GM13976 (cell line): ENCODE results near the gene CDK5RAP2.
A peak's percentile ranks its signal among the peaks of the same experiment; 100 is the strongest.
"Not testable (repeated sequence)": the region's sequence is repeated elsewhere in the genome, so short reads cannot be mapped to it uniquely, and the experiment has no call there.

Experiments used
- DNase-seq: peaks from one replicate; pipeline ENCODE4 v3.0.0; 2012; ENCODE audit warnings: low spot score
- in situ Hi-C: fragments of 300-500 bp; cut with MboI; formaldehyde crosslinking; loops from one replicate; pipeline ENCODE4 v1.12.0; 2022; ENCODE audit warnings: low sequenced_read_pairs, mixed read lengths, inconsistent platforms; ENCODE audit not compliant: unreplicated experiment
- TF ChIP-seq, protein P1 (sequence below): IDR thresholded peaks from 2 replicates; pipeline ENCODE4 v1.5.1; 2012; ENCODE audit warnings: borderline replicate concordance, mild to moderate bottlenecking; ENCODE audit not compliant: insufficient read depth; ENCODE audit errors: extremely low read depth, missing control alignments, control extremely low read depth

CDK5RAP2 gene

DNA sequence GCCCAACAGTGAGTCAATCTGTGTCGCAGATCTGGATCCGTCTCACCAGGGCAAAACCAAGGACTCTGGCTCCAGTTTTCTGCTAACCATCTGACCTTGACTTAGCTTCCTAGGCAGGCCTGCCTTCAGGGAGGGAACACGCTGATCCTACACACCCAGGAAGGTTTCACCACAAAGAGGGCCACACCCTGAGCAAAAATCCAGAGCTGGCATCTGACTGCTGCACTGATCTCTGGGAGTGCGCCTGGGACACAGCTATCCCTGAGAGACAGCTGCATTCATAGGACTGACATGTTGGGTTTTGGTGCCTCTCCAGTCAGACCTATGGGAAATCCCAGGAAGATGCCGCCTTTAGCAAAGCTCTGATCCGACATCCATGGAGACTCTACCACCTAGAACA is 47.5 kb downstream of the CDK5RAP2 start:
- TF ChIP-seq, protein P1, sequence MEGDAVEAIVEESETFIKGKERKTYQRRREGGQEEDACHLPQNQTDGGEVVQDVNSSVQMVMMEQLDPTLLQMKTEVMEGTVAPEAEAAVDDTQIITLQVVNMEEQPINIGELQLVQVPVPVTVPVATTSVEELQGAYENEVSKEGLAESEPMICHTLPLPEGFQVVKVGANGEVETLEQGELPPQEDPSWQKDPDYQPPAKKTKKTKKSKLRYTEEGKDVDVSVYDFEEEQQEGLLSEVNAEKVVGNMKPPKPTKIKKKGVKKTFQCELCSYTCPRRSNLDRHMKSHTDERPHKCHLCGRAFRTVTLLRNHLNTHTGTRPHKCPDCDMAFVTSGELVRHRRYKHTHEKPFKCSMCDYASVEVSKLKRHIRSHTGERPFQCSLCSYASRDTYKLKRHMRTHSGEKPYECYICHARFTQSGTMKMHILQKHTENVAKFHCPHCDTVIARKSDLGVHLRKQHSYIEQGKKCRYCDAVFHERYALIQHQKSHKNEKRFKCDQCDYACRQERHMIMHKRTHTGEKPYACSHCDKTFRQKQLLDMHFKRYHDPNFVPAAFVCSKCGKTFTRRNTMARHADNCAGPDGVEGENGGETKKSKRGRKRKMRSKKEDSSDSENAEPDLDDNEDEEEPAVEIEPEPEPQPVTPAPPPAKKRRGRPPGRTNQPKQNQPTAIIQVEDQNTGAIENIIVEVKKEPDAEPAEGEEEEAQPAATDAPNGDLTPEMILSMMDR, result no peak
- DNase-seq, result no peak
- in situ Hi-C loops, result no loop called here

DNA sequence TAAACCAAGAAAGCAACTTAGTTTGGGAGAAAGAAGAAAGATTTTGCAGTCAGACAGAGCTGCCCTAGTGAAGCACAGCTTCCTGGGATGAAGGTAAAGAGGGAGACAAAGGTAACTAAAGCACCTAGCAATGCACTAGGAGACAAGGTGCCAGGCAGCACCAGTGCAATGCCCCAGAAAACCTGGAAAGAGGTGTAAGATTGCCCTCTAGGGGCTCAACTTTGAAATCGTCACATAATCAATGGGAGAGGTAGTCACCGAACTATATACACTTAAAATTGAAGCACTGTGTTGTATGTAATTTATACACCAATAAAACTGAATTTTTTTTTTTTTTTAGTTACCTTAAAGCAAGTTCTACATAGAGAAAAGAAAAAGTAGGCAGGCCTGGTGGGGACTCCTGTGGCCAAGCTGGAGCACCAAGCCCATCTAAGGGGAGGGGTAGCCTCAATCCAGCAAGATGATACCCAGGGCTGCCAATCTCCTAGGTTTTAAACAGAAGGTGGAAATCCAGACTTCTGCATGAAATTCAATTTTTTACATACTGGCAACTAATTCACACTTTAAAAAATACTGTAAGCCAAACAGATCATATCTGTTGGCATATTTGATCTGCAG is 48.2 kb downstream of the CDK5RAP2 start:
- in situ Hi-C loops, result no loop called here
- TF ChIP-seq, protein P1, result no peak
- DNase-seq, result peak; percentile 12

DNA sequence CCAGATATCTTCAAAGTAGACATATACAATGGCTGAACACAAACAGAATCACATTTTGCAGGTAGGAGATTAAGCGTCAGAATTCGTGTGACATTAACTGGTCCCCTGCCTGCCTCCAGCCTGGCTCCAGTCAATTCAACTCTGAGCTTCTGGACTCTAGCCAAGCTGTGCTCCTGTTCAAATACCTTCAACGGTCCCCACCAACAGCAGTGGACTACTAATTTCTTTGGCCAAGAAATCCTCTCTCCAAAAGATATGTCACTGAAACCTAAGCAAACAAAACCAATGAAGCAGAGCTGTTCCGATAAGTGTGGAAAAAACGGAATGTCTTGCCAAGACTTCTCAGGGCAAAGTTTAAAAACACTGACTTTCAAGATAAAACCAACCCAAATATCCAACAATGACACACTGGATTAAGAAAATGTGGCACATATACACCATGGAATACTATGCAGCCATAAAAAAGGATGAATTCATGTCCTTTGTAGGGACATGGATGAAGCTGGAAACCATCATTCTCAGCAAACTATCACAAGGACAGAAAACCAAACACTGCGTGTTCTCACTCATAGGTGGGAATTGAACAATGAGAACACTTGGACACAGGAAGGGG is 49.6 kb downstream of the CDK5RAP2 start:
- in situ Hi-C loops, DNase-seq: not testable (repeated sequence)

DNA sequence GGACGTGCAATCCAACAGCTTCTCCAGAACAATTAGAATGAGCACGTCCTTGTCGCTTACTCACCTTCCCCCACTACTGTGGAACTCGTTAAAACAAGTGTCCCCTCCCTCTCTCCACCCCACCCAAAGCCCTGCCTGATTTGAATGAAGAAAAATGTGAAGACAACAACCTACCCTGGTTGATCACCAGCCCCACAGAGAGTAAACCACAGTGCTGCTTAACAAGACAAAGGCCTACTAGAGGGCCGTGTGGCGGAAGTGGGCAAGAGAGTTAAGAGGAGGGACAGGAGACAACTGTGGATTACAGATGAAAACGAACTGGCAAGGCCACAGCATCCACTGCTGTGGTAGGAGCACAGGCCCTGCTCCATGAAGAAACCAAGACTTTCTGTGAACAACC is 51.1 kb downstream of the CDK5RAP2 start:
- no peak for DNase-seq

DNA sequence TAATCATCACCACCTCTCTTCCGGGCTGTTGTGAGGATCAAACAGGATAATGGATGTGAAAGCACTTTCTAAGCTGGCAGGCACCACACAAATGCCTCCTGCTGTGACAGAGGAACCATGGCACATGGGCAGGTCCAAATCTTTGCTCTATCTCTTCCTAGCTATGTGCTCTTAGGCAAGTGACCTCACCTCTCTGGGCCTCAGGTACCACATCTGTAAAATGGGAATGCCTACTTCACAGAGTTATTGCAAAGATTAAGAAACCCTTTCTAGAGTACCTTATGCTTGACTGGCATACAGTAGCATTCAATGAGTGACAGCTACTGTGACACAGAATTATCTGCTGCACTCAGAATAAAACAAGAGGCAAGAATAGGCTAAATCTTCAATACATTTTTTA is 51.6 kb downstream of the CDK5RAP2 start:
- TF ChIP-seq, protein P1, result no peak
- DNase-seq, result no peak
- in situ Hi-C loops, result no loop called here

More for the DNA sequence above, 51.1 kb downstream of the CDK5RAP2 start:
- TF ChIP-seq, protein P1, result no peak
- in situ Hi-C loops, result no loop called here

DNA sequence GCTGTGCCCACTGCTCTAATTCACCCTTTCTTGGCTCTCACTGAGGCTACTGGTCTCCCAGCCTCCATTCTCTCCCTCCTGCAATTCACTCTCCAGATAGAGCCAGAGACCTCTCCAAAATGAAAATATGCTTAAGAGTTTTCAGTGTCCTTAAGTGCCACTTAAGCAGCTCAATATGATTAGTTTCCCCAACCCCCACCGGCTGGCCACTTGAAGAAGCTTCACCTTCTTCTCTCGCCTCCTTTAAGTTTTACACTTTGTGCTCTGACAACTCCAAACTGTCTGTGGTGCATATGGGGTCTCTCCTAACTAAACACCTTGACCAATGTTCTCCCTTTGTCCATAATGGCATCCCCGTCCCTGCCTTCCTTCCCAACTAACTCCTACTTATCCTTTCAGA is 53.4 kb downstream of the CDK5RAP2 start:
- in situ Hi-C loops, result no loop called here
- DNase-seq, result no peak
- TF ChIP-seq, protein P1, result no peak

DNA sequence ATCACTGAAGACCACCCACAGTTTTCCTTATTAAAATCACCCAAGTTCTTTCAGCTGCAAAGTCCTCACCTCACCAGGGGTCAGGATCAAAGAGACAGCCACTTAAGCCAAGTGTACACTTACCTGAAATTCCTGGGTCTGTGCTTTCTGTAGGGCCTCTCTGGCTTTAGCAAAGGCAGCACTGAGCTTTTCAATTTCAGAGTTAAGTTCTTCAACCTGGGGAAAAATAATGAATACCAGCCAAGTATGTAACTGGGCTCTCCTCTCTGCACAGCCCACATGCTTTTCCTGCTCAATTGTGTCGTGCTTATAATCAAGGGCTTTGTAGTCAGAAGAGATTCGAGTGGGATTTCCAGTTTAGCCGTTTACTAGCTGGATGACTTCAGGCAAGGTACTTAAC is 55.1 kb downstream of the CDK5RAP2 start:
- in situ Hi-C loops, result no loop called here
- TF ChIP-seq, protein P1, result no peak
- DNase-seq, result no peak
